GM12874 (cell line): ENCODE measurements around the gene BCAP29.

Experiments used
- CTCF ChIP-seq: IDR thresholded peaks from 2 replicates; pipeline ENCODE4 v1.5.1; 2011; ENCODE audit warnings: low read depth, mild to moderate bottlenecking, control low read depth, low read length, moderate library complexity; ENCODE audit not compliant: insufficient read depth

The BCAP29 gene

GRCh38 chr7:107643407-107643806, 63.4 kb downstream of the BCAP29 start:
- TF ChIP-seq CTCF: no peak

GRCh38 chr7:107643938-107644308, 63.9 kb downstream of the BCAP29 start:
- no peak for TF ChIP-seq CTCF

GRCh38 chr7:107644309-107644974, 64.4 kb downstream of the BCAP29 start:
- no peak for TF ChIP-seq CTCF

GRCh38 chr7:107652642-107653041, 72.6 kb downstream of the BCAP29 start:
- no peak for TF ChIP-seq CTCF

- no peak for TF ChIP-seq CTCF
Measured at GRCh38 chr7:107658467-107658866, 78.4 kb downstream of the BCAP29 start.

GRCh38 chr7:107659666-107660065, 79.6 kb downstream of the BCAP29 start:
- no peak for TF ChIP-seq CTCF

- no peak for TF ChIP-seq CTCF
Measured at GRCh38 chr7:107660381-107661080, 80.5 kb downstream of the BCAP29 start, which contains the start of gene SLC26A4. Gene SLC26A4 (plus strand): TSS chr7:107660828. CDS start chr7:107661642, 814 bp downstream.
